NCI-H748 (cell line): ENCODE measurements around the gene DIABLO.
A peak's percentile ranks its signal among the peaks of the same experiment; 100 is the strongest.
"Not testable (repeated sequence)": the region's sequence is repeated elsewhere in the genome, so short reads cannot be mapped to it uniquely, and the experiment has no call there.

ENCODE experiments used
- DNase-seq: peaks from one replicate; lab custom pipeline; 2025; ENCODE audit not compliant: unreplicated experiment; lab: John Stamatoyannopoulos, UW

Gene DIABLO

DNA sequence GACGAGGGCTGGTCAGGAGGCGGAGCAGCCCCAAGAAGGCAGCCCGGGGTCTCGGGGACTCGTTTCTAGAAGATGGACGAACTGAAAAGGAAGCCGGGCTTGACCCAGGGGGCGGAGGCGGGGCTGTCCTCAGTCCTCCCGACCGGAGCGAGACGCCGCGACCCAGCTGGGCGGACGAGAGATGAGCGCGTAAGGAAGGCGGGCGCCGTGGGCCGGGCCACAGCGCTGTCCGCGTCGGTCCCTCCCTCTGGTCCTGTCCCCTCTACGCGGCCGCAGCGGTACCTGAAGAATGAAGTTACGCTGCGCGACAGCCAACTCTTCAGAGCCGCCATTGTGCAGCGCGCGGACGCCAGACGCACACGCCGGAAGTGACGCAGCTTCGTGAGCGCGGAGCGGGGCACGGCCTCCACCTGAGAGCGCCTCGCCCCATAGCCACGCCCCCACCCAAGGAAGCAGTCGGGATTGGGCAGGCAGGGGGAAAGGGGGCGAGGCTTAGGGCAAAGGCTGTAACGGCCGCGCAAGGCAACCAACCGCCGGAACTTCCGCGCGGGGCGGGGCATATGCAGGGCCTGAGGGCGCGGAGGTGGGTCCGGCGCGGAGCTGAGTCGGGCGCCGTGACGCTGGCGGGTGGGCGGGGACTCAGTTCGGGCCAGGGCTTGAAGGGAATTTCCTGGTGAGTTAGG lies at the start of gene DIABLO:
TSS of gene DIABLO (minus strand) at position 370 of the 683 bp plus-strand sequence. CDS start at position 332, 38 bp downstream.
- peak; percentile 99 for DNase-seq

DNA sequence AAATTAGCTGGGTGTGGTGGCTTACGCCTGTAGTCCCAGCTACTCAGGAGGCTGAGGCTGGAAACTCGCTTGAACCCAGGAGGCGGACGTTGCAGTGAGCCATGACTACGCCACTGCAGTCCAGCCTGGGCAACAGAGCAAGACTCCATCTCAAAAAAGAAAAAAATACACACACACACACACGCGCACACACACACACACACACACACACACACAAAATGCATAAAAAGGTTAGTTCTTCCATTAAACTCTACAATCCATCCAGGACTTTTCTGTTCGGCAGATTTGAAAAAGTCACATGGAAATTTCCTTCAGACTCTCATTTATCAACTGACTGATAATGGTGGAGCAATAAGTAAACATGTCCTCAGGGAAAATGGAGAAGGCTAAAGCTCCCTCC lies 49.6 kb upstream of the DIABLO start:
- DNase-seq, result no peak

GRCh38 chr12:122266230-122266901 lies 40.5 kb upstream of the DIABLO start, which contains the start of gene VPS33A:
TSS of gene VPS33A (minus strand) at chr12:122266494. CDS start at chr12:122266408, 86 bp downstream.
- DNase-seq, result peak; percentile 99

GRCh38 chr12:122265886-122266229 lies 40.0 kb upstream of the DIABLO start:
- no peak for DNase-seq

- no peak for DNase-seq
Measured at GRCh38 chr12:122265476-122265875, 39.6 kb upstream of the DIABLO start.

- not testable (repeated sequence) for DNase-seq
Measured at GRCh38 chr12:122260735-122261134, 34.9 kb upstream of the DIABLO start.

DNA sequence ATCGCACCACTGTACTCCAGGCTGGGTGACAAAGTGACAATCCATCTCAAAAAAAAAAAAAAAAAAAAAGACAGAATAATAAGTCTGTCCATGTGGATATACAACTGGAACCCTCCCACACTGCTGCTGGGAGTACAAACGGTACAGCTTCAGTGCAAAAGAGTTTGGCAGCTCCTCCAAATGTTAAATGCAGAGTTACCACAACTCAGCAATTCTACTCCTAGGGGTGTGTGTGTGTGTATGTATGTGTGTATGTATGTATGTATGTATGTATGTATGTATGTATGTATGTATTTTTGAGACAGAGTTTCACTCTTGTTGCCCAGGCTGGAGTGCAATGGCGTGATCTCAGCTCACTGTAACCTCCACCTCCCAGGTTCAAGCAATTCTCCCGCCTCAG lies 33.1 kb upstream of the DIABLO start:
- not testable (repeated sequence) for DNase-seq

DNA sequence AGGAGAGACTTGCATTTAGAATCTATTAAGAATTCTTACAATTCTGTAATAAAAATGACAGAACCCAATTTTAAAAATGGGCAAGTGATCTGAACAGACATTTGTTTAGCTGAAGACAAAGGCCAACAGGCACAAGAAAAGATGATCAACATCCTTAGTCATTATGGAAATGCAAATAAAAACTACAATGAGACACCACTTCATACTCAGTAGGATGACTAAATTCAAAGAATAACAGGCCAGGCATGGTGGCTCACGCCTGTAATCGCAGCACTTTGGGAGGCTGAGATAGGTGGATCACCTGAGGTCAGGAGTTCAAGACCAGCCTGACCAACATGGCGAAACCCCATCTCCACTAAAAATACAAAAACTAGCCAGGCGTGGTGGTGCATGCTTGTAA lies 32.6 kb upstream of the DIABLO start:
- DNase-seq, result not testable (repeated sequence)

GRCh38 chr12:122250536-122250935 lies 24.7 kb upstream of the DIABLO start:
- DNase-seq, result no peak

DNA sequence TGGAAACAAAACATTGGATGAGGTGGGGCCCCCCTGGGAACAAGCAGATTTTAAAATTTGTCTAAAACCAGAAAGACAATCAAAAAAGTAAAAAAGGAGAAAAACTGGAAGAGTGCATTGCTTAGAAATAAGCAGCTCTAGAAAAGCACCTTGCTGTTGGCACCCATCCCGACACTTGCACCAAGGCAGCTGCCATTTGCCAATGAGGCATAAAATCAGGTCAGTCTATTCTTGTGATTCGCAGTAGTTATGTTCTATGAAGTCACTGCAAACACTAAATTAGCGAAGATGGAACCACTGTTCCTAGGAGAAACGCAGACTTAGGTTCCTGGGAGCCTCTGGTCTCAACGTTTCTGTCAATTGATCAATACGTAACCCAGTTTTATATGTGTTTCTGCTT lies 24.2 kb upstream of the DIABLO start:
- DNase-seq, result no peak

DNA sequence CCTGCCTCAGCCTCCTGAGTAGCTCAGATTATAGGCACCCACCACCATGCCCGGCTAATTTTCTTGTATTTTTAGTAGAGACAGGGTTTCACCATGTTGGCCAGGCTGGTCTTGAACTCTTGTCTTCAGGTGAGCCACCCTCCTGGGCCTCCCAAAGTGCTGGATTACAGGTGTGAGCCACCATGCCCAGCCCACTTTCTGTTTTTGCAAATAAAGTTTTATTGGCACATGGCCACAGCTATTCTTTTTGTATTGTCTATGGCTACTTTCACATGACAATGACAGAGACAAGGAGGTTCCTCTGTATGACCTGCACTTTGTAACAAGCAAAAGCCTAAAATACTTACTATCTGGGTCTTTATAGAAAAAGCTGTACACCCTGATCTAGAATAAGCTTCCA lies 19.7 kb upstream of the DIABLO start:
- DNase-seq, result no peak

DNA sequence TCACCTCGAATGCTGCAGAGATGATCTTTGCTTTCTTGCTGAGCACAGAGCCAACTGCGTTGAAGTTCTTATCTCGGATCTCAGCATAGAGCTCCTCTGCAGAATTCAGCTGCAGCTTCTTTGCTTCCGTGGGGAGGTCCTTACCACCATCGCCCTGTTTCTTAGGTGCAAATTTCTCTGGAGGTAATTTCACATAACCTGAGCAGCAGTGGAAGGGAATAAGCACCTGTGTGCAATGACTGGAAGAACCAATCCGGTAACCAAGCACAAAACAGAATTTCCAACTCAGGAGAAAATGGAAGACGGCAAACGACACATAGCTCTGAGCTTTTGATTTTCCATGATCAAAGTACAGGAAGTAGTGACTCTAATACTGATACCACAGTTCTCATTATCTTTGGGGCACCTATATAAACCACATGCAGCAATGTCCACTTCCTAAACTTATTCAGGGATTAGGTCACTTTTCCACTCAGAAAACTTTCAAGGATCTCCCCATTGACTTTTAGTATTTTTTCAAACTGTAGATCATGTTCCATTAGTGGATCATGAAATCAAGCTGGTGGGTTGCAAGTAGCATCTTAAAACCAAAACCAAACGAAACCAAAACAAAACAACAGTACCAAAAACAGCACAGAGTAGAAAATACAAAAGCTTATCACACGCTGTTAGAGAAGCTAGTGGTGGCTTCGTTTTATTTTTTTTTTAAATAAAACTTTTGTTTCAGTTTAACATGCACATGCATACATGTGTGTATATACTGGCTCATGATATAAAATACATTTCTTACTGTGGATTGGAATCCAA lies 18.9 kb upstream of the DIABLO start:
- DNase-seq, result no peak

GRCh38 chr12:122243965-122244364 lies 18.1 kb upstream of the DIABLO start:
- DNase-seq, result no peak

DNA sequence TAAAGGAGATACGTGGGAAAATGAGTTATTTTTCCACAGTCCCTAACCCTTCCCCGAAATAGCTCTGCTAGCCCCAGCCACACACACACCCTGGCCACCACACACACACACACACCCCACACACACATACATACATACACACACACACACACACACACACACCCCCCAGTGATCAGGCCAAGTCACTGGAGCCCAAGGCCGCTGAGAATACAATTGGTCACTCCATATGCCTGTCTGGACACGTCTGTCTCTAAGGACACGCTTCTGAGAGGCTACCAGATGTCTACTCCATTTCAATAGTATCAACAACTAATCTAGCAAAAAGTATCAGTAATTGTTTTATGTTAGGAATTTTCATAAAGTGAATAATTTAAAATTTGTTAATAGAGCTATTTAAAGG lies 13.0 kb upstream of the DIABLO start:
- no peak for DNase-seq

GRCh38 chr12:122235741-122236140 lies 9.9 kb upstream of the DIABLO start:
- DNase-seq, result no peak

DNA sequence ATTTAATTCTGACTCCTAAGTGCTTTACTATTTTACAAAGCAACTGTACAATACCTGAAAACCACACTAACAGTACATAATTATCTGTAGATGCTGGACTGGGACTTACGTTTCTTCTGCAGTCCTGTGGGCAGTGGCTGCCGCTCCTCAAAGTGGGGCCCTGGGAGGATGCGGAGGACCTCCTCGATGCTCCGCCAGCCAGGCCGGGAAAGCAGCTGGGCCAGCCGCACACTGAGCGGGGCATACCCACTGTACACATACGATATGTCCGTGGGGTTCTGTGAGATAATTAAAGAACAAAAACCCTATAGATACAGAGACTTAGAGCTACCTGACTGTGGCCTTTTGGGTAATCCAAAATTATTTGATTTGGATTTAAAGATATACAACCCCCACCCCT lies 6.8 kb upstream of the DIABLO start:
- no peak for DNase-seq

DNA sequence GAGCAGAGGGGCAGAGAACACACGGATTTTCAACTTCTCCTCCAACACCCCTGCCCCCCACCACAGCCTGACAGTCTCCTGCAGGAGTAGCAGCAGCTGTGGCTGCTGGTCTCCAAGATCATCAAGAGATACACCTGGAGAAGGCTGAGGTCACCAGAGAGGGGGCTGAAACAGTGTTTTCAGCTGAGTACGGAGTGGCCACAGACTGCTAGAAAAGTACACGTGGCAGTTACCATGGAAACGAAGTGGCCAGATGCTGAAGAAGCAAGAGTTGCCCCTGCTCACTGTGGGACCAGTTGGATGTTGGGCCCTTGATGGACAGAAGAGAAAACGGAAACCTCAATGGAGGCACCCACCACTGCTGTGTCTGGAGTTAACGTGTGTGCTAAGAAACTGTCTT lies 4.9 kb upstream of the DIABLO start:
- no peak for DNase-seq

- DNase-seq, result no peak
Measured at GRCh38 chr12:122228092-122228491, 2.2 kb upstream of the DIABLO start.

DNA sequence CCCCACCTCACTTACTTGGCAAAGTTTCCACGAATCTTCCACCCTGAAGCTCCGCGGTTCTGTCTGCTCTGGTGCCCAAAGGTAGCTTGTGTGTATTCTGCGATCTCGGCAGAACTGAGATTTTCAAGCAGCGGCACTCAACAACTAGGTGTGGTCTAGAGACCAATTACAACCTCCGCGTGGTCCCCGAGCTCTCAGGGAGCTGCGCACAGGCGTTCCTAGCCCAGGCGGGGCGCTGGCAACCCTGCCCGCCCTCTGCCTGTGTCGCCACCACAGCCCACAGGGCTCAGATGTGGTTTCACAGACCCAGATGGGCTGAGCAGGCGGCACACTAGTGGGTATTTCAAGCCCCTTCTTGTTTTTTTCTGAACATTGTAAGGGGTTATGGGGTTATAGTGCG lies 1.5 kb upstream of the DIABLO start:
- peak; percentile 84 for DNase-seq

DNA sequence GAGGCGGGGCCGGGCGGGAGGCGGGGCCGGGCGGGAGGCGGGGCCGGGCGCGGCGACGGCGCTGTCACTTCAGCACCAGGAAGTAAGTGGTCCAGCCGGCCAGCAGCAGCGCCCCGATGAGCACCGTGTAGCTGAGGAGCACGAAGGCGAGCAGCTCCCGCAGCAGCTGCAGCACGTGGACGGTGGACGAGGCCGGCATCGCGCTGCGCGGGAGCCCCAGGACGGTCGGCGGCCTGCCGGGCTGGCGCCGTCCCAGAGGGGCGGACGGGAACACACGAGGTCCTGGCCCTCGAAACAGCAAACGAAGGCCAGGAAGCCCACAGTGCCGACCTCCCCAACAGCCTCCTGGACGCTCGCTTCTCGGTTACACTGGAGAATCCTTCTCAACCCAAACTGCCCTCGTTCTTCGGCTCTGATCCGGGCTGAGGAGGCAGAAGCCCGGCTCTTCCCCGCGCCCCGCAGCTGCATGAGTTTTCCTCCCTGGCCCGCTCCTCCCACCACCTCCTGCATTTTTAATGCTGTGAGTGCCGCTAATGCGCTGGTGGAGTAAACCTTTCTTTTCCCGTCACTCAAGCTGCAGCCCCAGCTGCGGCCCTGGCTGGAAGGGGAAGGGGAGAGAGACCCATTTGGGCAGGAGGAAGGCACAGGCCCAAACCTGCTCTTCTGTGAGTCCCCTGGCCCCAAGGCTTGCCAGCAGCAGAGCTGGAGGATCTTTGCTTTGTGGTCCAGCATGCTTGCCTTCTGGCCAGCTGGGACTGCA lies 694 bp upstream of the DIABLO start:
- DNase-seq, result peak; percentile 60

DNA sequence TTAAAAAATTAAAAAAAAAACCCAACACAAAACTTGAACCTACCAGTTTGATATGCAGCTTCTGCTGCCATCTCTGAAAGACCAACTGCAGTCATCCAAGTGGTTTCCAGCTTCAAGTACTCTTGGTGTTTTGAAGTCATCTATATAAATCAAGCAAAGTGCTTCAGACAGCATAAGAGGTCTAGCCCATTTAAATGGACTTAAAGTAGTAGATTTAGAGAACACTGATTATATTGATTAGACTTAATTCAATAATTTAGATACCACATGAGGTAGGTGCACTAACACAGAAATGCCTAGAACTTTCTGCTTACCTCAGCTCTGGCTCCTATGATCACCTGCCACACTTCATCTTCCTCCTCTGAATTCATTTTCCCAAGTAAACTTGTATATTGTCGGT lies 9.4 kb downstream of the DIABLO start:
- no peak for DNase-seq
